Nephron (organoid): ENCODE measurements around the gene SEPTIN12.

Experiments
- H3K27ac Mint-ChIP-seq, 3 experiments: 2 replicates each; pipeline ENCODE4 v1.8.0; 2020; ENCODE audit warnings: mixed read lengths in 3 of 3, mild to moderate bottlenecking in 2 of 3, moderate library complexity in 1 of 3
- H3K27me3 Mint-ChIP-seq: 2 replicates; pipeline ENCODE4 v1.8.0; 2021; ENCODE audit warnings: low read depth, mild to moderate bottlenecking, moderate library complexity, mixed read lengths
- H3K36me3 Mint-ChIP-seq: 2 replicates; pipeline ENCODE4 v1.8.0; 2020; ENCODE audit warnings: low read depth, mixed read lengths
- H3K4me1 Mint-ChIP-seq: 2 replicates; pipeline ENCODE4 v1.8.0; 2020; ENCODE audit warnings: mixed read lengths
- H3K4me3 Mint-ChIP-seq, 3 experiments: 2 replicates each; pipeline ENCODE4 v1.8.0; 2020; ENCODE audit warnings: mild to moderate bottlenecking in 3 of 3, mixed read lengths in 3 of 3, moderate library complexity in 2 of 3
- H3K9me3 Mint-ChIP-seq: 2 replicates; pipeline ENCODE4 v1.8.0; 2020; ENCODE audit warnings: mixed read lengths
- TF ChIP-seq, protein P1 (sequence below), 3 experiments: fragments of 200-600 bp; sonication (generic); IDR thresholded peaks; one replicate each; pipeline ENCODE4 v1.5.0; 2021; ENCODE audit warnings: antibody characterized with exemption in 3 of 3; ENCODE audit not compliant: unreplicated experiment in 3 of 3

The SEPTIN12 gene

GRCh38 chr16:4729876-4730275 lies 58.3 kb downstream of the SEPTIN12 start:
- H3K27me3 Mint-ChIP-seq, result no peaks in the 10 kb centered on the region
- H3K36me3 Mint-ChIP-seq, result peaks cover 31% of the 10 kb centered on the region

GRCh38 chr16:4728676-4729075 lies 59.5 kb downstream of the SEPTIN12 start:
- no peak overlapping the region for H3K4me3 Mint-ChIP-seq
- H3K27ac Mint-ChIP-seq, result no peak overlapping the region
- H3K9me3 Mint-ChIP-seq, result no peaks in the 10 kb centered on the region
- H3K27me3 Mint-ChIP-seq, result no peaks in the 10 kb centered on the region
- H3K4me1 Mint-ChIP-seq, result peaks cover 18% of the 10 kb centered on the region
- TF ChIP-seq, protein P1, sequence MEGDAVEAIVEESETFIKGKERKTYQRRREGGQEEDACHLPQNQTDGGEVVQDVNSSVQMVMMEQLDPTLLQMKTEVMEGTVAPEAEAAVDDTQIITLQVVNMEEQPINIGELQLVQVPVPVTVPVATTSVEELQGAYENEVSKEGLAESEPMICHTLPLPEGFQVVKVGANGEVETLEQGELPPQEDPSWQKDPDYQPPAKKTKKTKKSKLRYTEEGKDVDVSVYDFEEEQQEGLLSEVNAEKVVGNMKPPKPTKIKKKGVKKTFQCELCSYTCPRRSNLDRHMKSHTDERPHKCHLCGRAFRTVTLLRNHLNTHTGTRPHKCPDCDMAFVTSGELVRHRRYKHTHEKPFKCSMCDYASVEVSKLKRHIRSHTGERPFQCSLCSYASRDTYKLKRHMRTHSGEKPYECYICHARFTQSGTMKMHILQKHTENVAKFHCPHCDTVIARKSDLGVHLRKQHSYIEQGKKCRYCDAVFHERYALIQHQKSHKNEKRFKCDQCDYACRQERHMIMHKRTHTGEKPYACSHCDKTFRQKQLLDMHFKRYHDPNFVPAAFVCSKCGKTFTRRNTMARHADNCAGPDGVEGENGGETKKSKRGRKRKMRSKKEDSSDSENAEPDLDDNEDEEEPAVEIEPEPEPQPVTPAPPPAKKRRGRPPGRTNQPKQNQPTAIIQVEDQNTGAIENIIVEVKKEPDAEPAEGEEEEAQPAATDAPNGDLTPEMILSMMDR (IDR thresholded peaks at IDR 0.05; ENCODE audit: unreplicated experiment in 3 of 3), result no peak
- H3K36me3 Mint-ChIP-seq, result peaks cover 33% of the 10 kb centered on the region

More at GRCh38 chr16:4729876-4730275, 58.3 kb downstream of the SEPTIN12 start:
- Mint-ChIP-seq H3K4me3 (peak overlapping the region in 1 of 3 experiments; percentile 28), H3K4me1 (peaks cover 14% of the 10 kb centered on the region), H3K9me3 (no peaks in the 10 kb centered on the region), H3K27ac (no peak overlapping the region)
- TF ChIP-seq, protein P1 (IDR thresholded peaks at IDR 0.05; ENCODE audit: unreplicated experiment in 3 of 3), result no peak
